SK-N-SH treated with all-trans-retinoic acid at 6 μM for 48 hours (cell line): ENCODE results near the gene PARP1.

ENCODE experiments used
- ARNTL ChIP-seq: fragments of 450-650 bp; formaldehyde crosslinking; IDR thresholded peaks from 2 replicates; pipeline ENCODE4 v1.5.0; 2020; ENCODE audit warnings: low read depth, mild to moderate bottlenecking, moderate library complexity, borderline replicate concordance
- OSR1 ChIP-seq: fragments of 250-450 bp; sonication (Bioruptor Pico); IDR thresholded peaks from 2 replicates; pipeline ENCODE4 v1.8.0; 2022; ENCODE audit warnings: moderate library complexity, mild to moderate bottlenecking, inconsistent platforms
- PATZ1 ChIP-seq: fragments of 250-450 bp; sonication (Bioruptor Pico); IDR thresholded peaks from 2 replicates; pipeline ENCODE4 v1.8.0; 2020; ENCODE audit warnings: mild to moderate bottlenecking, moderate library complexity, borderline replicate concordance
- PPARA ChIP-seq: fragments of 250-450 bp; sonication (Bioruptor Pico); IDR thresholded peaks from 2 replicates; pipeline ENCODE4 v1.5.0; 2020; ENCODE audit warnings: mild to moderate bottlenecking, borderline replicate concordance
- TCF4 ChIP-seq: fragments of 250-450 bp; sonication (Bioruptor Pico); IDR thresholded peaks from 2 replicates; pipeline ENCODE4 v1.8.0; 2021; ENCODE audit warnings: mild to moderate bottlenecking, moderate library complexity, borderline replicate concordance
- ZNF565 ChIP-seq: fragments of 450-650 bp; formaldehyde crosslinking; conservative IDR thresholded peaks from 2 replicates; pipeline ENCODE4 v1.5.0; 2020; ENCODE audit warnings: low read depth, mild to moderate bottlenecking, moderate library complexity
- TF ChIP-seq, protein P1 (sequence below): fragments of 250-450 bp; sonication (Bioruptor Pico); IDR thresholded peaks from 2 replicates; pipeline ENCODE4 v1.5.1; 2021; ENCODE audit warnings: mild to moderate bottlenecking, moderate library complexity

DNA sequence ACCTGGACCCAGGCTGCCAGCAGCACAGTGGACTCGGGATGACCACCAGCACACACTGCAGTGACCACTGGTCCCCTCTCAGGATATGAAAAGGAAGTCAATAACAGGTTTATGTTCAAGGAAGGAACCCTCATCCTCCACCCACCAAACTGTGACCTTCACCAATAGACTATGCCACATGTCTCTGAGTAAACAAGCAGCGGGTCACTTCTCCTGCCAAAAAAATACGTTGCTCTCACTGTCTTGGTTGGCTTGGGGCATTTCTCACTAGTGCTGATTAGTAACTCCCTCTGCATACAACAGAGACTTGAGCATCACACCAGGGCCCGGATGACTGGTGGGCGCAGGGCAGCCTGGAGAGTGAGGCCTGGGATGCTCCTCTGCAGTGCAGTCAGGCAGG is 25.9 kb downstream of the PARP1 start:
- TF ChIP-seq OSR1 = no peak
- TF ChIP-seq PATZ1 (CRISPR knock-in tag) = no peak
- TF ChIP-seq, protein P1, sequence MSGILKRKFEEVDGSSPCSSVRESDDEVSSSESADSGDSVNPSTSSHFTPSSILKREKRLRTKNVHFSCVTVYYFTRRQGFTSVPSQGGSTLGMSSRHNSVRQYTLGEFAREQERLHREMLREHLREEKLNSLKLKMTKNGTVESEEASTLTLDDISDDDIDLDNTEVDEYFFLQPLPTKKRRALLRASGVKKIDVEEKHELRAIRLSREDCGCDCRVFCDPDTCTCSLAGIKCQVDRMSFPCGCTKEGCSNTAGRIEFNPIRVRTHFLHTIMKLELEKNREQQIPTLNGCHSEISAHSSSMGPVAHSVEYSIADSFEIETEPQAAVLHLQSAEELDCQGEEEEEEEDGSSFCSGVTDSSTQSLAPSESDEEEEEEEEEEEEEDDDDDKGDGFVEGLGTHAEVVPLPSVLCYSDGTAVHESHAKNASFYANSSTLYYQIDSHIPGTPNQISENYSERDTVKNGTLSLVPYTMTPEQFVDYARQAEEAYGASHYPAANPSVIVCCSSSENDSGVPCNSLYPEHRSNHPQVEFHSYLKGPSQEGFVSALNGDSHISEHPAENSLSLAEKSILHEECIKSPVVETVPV = no peak
- no peak for TF ChIP-seq TCF4 (CRISPR knock-in tag)
- no peak for TF ChIP-seq ARNTL (CRISPR knock-in tag)
- TF ChIP-seq ZNF565 (CRISPR knock-in tag) = no peak
- no peak for TF ChIP-seq PPARA
